Stimulated activated effector memory CD8-positive, alpha-beta T cell treated with anti-CD3 and anti-CD28 coated beads, Interleukin-12 subunit alpha, Interleukin-12 subunit beta, amount 100 ng/mL, for 72 hours (primary cell): ENCODE measurements around the gene ELOA.
"Not testable (repeated sequence)": the region's sequence is repeated elsewhere in the genome, so short reads cannot be mapped to it uniquely, and the experiment has no call there.

Source experiments
- ATAC-seq: fragments of 150-1000 bp; cut with Tn5 transposase; 2 replicates; pipeline ENCODE4 v1.10.0; 2021
- DNase-seq, 2 donors: peaks; one replicate each; pipeline ENCODE4 v3.0.0; 2021 to 2022; ENCODE audit warnings: low spot score in 2 of 2
- H3K27ac Mint-ChIP-seq: one replicate; pipeline ENCODE4 v1.8.0; 2022; ENCODE audit warnings: mild to moderate bottlenecking, mixed read lengths
- H3K36me3 Mint-ChIP-seq: one replicate; pipeline ENCODE4 v1.8.0; 2022; ENCODE audit warnings: mild to moderate bottlenecking, mixed read lengths
- H3K4me1 Mint-ChIP-seq: one replicate; pipeline ENCODE4 v1.8.0; 2022; ENCODE audit warnings: mixed read lengths
- H3K4me3 Mint-ChIP-seq: one replicate; pipeline ENCODE4 v1.8.0; 2022; ENCODE audit warnings: mild to moderate bottlenecking, mixed read lengths
- H3K9me3 Mint-ChIP-seq: one replicate; pipeline ENCODE4 v1.8.0; 2022; ENCODE audit warnings: mixed read lengths

The ELOA gene

GRCh38 chr1:23720256-23720995 lies 22.8 kb upstream of the ELOA start:
- ATAC-seq (peak; percentile 87), DNase-seq (peak in 1 of 2 donors; percentile 75)
- H3K36me3 Mint-ChIP-seq = no peaks in the 10 kb centered on the region
- no peaks in the 10 kb centered on the region for H3K9me3 Mint-ChIP-seq
- peak overlapping the region; percentile 57 for H3K4me3 Mint-ChIP-seq
- peak overlapping the region; percentile 88 for H3K27ac Mint-ChIP-seq
- H3K4me1 Mint-ChIP-seq = peaks cover 36% of the 10 kb centered on the region

GRCh38 chr1:23722652-23723051 lies 20.6 kb upstream of the ELOA start:
- Mint-ChIP-seq H3K27ac (no peak overlapping the region), H3K4me1 (peaks cover 36% of the 10 kb centered on the region), H3K9me3 (no peaks in the 10 kb centered on the region), H3K4me3 (no peak overlapping the region), H3K36me3 (no peaks in the 10 kb centered on the region)
- ATAC-seq (no peak), DNase-seq (no peak)

DNA sequence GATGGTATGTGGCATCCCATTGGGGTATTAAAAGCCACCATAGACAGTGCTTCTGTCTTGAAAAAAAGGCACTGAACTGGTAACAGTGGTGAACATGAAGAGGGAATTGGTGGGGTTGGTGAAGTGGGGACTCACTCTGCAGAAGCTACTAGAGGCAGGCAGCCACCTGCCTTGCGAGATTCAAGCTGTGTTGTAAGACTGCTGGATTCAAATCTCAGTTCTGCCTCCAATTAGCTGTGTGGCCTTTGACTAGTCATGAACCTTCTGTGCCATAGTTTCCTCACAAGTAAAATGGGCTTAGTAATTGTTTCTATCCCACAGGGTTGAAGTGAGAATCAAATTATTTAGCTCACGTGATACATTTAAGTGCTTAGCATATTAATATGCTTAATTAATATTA lies 16.6 kb upstream of the ELOA start:
- no peaks in the 10 kb centered on the region for H3K9me3 Mint-ChIP-seq
- no peak for ATAC-seq
- DNase-seq = no peak
- H3K27ac Mint-ChIP-seq = no peak overlapping the region
- no peak overlapping the region for H3K4me3 Mint-ChIP-seq
- peaks cover 24% of the 10 kb centered on the region for H3K4me1 Mint-ChIP-seq
- no peaks in the 10 kb centered on the region for H3K36me3 Mint-ChIP-seq

DNA sequence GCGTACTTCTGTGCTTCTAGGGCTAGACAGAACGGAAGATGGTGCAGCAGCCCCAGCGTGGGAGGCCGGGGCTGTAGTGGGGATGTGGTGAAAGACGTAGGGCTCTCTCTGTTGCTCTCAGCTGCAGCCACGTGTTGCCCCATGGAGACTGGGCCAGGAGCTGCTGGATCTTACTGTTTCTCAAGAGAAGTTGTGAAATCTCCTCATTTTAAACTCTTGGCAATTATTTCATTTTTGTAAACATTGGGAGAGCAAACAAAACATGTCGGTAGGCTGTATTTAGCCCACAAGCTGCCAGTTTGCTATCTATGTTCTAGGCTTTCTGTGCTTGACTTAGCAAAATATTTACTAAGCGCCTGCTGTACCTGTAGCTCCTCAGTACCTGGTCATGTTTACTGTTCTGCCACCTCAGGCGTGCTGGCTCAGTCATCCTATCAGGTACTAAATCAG lies 15.9 kb upstream of the ELOA start:
- peaks cover 30% of the 10 kb centered on the region for H3K4me1 Mint-ChIP-seq
- H3K4me3 Mint-ChIP-seq = no peak overlapping the region
- no peak for ATAC-seq
- H3K27ac Mint-ChIP-seq = no peak overlapping the region
- no peaks in the 10 kb centered on the region for H3K36me3 Mint-ChIP-seq
- no peak for DNase-seq
- H3K9me3 Mint-ChIP-seq = no peaks in the 10 kb centered on the region

GRCh38 chr1:23732363-23733224 lies 10.7 kb upstream of the ELOA start:
- Mint-ChIP-seq H3K4me1 (peaks cover 39% of the 10 kb centered on the region), H3K9me3 (peaks cover 2% of the 10 kb centered on the region), H3K4me3 (no peak overlapping the region), H3K36me3 (no peaks in the 10 kb centered on the region), H3K27ac (no peak overlapping the region)
- no peak for DNase-seq
- ATAC-seq = no peak

DNA sequence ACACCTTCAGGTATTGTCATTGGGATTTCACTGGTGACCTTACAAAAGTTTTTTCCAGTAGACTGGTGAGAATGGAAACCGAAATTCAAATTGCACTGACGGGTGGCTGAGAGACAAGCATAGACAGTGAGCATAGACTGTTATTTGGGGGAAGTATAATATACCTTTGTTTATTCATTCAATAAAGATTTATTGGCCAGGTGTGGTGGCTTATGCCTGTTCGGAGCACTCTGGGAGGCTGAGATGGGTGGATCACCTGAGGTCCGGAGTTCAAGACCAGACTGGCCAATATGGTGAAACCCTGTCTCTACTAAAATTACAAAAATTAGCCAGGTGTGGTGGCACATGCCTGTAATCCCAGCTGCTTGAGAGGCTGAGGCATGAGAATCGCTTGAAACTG lies 10.0 kb upstream of the ELOA start:
- H3K4me3 Mint-ChIP-seq, H3K36me3 Mint-ChIP-seq, ATAC-seq, DNase-seq, H3K27ac Mint-ChIP-seq, H3K9me3 Mint-ChIP-seq: not testable (repeated sequence)
- H3K4me1 Mint-ChIP-seq = peaks cover 35% of the 10 kb centered on the region

GRCh38 chr1:23736437-23737134 lies 6.7 kb upstream of the ELOA start:
- DNase-seq (peak; percentile 11 to 58), ATAC-seq (peak; percentile 96)
- Mint-ChIP-seq H3K4me1 (peaks cover 22% of the 10 kb centered on the region), H3K4me3 (no peak overlapping the region), H3K9me3 (peaks cover 2% of the 10 kb centered on the region), H3K27ac (peak overlapping the region; percentile 3), H3K36me3 (no peaks in the 10 kb centered on the region)

DNA sequence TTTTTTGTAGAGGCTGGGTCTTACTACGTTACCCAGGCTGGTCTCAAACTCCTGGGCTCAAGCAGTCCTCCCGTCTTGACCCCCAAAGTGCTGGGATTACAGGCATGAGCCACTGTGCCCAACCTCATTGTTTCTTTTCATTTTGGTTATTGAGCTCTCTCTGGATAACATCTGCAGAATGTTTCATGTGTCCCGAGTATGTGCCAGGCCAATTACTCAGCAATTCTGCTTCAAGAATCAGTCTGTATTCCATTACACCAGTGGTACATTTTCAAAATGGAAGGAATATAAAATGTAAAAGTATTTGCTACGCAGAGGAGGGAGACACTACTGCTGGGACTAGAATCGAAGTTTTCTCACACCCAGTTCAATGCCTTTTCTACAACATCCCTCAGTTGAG lies 1.7 kb upstream of the ELOA start:
- DNase-seq (no peak), ATAC-seq (no peak)
- peaks cover 26% of the 10 kb centered on the region for H3K36me3 Mint-ChIP-seq
- H3K9me3 Mint-ChIP-seq = no peaks in the 10 kb centered on the region
- peak overlapping the region; percentile 86 for H3K4me3 Mint-ChIP-seq
- no peak overlapping the region for H3K27ac Mint-ChIP-seq
- H3K4me1 Mint-ChIP-seq = peaks cover 36% of the 10 kb centered on the region

- ATAC-seq = peak; percentile 66
- H3K4me3 Mint-ChIP-seq = peak overlapping the region; percentile 86
- H3K4me1 Mint-ChIP-seq = peaks cover 42% of the 10 kb centered on the region
- H3K36me3 Mint-ChIP-seq = peaks cover 38% of the 10 kb centered on the region
- peak overlapping the region; percentile 92 for H3K27ac Mint-ChIP-seq
- H3K9me3 Mint-ChIP-seq = no peaks in the 10 kb centered on the region
- DNase-seq = no peak
Observed at GRCh38 chr1:23742670-23743286, 493 bp upstream of the ELOA start.

- ATAC-seq = no peak
- H3K27ac Mint-ChIP-seq = peak overlapping the region; percentile 17
- peaks cover 59% of the 10 kb centered on the region for H3K4me1 Mint-ChIP-seq
- peaks cover 61% of the 10 kb centered on the region for H3K36me3 Mint-ChIP-seq
- H3K9me3 Mint-ChIP-seq = no peaks in the 10 kb centered on the region
- DNase-seq = no peak
- peak overlapping the region; percentile 86 for H3K4me3 Mint-ChIP-seq
Observed at GRCh38 chr1:23745515-23745914, 2.2 kb downstream of the ELOA start.

DNA sequence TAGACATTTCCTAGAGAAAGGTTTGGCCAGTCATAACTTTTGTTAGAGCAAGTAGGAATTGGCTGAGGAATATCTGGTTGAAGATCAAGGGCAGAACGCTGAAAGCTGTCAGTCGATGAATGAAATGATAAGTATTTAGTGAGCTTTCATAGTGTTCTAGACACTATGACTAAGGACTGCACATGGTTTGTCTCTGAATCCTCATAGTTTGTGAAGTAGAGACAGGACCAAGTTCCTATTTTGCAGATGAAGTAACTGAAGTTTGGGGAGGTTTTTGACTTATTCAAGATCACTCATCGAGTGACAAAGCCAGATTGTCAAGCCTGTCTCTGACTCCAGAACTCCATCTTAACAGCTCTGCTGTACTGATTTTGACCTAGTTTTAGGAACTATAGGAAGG lies 4.7 kb downstream of the ELOA start:
- DNase-seq (no peak), ATAC-seq (peak; percentile 14)
- Mint-ChIP-seq H3K4me1 (peaks cover 54% of the 10 kb centered on the region), H3K36me3 (peaks cover 86% of the 10 kb centered on the region), H3K4me3 (no peak overlapping the region), H3K27ac (peak overlapping the region; percentile 53), H3K9me3 (no peaks in the 10 kb centered on the region)

DNA sequence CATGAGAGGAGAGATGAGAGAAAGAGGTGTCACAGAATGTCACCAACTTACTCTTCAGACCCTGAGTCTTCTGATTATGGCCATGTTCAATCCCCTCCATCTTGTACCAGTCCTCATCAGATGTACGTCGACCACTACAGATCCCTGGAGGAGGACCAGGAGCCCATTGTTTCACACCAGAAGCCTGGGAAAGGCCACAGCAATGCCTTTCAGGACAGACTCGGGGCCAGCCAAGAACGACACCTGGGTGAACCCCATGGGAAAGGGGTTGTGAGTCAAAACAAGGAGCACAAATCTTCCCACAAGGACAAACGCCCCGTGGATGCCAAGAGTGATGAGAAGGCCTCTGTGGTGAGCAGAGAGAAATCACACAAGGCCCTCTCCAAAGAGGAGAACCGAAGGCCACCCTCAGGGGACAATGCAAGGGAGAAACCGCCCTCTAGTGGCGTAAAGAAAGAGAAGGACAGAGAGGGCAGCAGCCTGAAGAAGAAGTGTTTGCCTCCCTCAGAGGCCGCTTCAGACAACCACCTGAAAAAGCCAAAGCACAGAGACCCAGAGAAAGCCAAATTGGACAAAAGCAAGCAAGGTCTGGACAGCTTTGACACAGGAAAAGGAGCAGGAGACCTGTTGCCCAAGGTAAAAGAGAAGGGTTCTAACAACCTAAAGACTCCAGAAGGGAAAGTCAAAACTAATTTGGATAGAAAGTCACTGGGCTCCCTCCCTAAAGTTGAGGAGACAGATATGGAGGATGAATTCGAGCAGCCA lies 8.0 kb downstream of the ELOA start:
- ATAC-seq (peak; percentile 78), DNase-seq (peak; percentile 14 to 59)
- Mint-ChIP-seq H3K36me3 (peaks cover 95% of the 10 kb centered on the region), H3K4me1 (peaks cover 39% of the 10 kb centered on the region), H3K4me3 (no peak overlapping the region), H3K9me3 (no peaks in the 10 kb centered on the region), H3K27ac (peak overlapping the region; percentile 84)

DNA sequence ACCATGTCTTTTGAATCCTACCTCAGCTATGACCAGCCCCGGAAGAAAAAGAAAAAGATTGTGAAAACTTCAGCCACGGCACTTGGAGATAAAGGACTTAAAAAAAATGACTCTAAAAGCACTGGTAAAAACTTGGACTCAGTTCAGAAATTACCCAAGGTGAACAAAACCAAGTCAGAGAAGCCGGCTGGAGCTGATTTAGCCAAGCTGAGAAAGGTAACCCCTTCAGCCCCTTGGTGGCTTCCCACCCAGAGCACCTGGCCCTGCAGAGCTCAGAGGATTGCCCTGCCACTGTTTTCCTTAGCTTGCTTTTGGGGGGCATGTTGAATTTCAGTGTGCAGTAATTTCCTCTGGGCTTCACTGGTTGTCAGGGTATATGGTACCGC lies 8.5 kb downstream of the ELOA start:
- Mint-ChIP-seq H3K9me3 (no peaks in the 10 kb centered on the region), H3K4me1 (peaks cover 35% of the 10 kb centered on the region), H3K4me3 (no peak overlapping the region), H3K36me3 (peaks cover 95% of the 10 kb centered on the region), H3K27ac (peak overlapping the region; percentile 84)
- ATAC-seq (no peak), DNase-seq (no peak)

GRCh38 chr1:23752909-23753308 lies 9.6 kb downstream of the ELOA start:
- no peaks in the 10 kb centered on the region for H3K9me3 Mint-ChIP-seq
- no peak overlapping the region for H3K4me3 Mint-ChIP-seq
- H3K36me3 Mint-ChIP-seq = peaks cover 95% of the 10 kb centered on the region
- ATAC-seq (no peak), DNase-seq (no peak)
- H3K4me1 Mint-ChIP-seq = peaks cover 24% of the 10 kb centered on the region
- H3K27ac Mint-ChIP-seq = no peak overlapping the region
